Measurements from ENCODE around the gene CUL9.

- TF ChIP-seq POLR2A (IDR thresholded peaks at IDR 0.05): no peak
- TF ChIP-seq, protein P1, sequence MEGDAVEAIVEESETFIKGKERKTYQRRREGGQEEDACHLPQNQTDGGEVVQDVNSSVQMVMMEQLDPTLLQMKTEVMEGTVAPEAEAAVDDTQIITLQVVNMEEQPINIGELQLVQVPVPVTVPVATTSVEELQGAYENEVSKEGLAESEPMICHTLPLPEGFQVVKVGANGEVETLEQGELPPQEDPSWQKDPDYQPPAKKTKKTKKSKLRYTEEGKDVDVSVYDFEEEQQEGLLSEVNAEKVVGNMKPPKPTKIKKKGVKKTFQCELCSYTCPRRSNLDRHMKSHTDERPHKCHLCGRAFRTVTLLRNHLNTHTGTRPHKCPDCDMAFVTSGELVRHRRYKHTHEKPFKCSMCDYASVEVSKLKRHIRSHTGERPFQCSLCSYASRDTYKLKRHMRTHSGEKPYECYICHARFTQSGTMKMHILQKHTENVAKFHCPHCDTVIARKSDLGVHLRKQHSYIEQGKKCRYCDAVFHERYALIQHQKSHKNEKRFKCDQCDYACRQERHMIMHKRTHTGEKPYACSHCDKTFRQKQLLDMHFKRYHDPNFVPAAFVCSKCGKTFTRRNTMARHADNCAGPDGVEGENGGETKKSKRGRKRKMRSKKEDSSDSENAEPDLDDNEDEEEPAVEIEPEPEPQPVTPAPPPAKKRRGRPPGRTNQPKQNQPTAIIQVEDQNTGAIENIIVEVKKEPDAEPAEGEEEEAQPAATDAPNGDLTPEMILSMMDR (IDR thresholded peaks at IDR 0.05): no peak
Observed at GRCh38 chr6:43173591-43174262, 8.3 kb upstream of the CUL9 start.

All from testis (tissue), 2 donors.